Measurements from ENCODE around the gene FYB1. TPM values are rescaled to one million over a fixed set of nuclear protein-coding genes. Genes with fewer than 3 reads are reported as not detected.

The FYB1 gene
- total RNA-seq, 1 donor from 2014 or later: 31.3 TPM

- ATAC-seq: no peak
- intact Hi-C loops (cut with DNase I): no loop called here
- no peak for DNase-seq (ENCODE audit: low spot score)
Measured at GRCh38 chr5:39079147-39079546, 140.2 kb downstream of the FYB1 start.

- DNase-seq (ENCODE audit: low spot score): no peak
- no peak for ATAC-seq
- intact Hi-C loops (cut with DNase I): no loop called here
Measured at GRCh38 chr5:39076757-39077728, 142.3 kb downstream of the FYB1 start.

GRCh38 chr5:39076101-39076756 lies 143.1 kb downstream of the FYB1 start:
- DNase-seq (ENCODE audit: low spot score) (no peak), ATAC-seq (no peak)
- intact Hi-C loops (cut with DNase I): no loop called here

DNA sequence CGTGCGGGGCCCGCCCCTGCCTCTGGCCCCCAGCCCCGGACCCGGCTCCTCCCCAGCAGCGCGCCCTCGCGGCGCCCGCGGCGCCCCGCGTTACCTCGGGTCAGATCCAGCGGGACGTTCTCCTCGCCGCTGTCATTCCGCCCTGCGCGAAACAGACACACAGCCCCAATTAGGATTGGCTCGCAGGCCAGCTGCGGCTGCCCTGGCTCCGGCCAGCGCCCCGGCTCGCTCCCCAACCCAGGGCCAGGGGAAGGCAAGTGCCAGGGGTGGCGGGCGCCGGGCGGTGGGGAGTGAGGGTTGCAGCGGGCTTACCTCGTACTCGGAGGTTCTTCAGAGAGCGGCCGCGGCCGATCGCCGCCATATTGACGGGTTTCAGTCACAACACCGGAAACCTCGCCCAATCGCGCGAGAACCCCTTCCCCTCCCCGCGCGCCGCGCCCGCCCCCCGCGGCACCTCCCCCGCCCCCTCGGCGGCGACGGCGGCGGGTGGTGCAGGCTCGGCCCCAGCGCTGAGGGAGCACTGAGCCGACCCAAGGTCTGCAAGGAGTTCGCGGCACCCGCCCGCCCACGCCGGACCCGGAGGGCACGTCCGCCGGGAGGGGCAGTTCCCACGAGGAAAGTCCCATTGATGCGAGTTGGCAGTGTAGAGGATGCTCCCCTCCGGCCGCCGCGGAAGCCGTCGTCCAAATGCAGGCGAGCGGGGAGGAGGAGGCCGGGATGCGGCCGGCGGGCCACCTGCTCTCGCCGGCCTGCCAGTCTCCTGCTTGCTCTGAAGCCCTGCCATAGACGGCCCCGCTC lies 145.1 kb downstream of the FYB1 start, which contains the start of gene RICTOR:
Gene RICTOR, minus strand, starts transcription at position 383 of the 798 bp plus-strand sequence. Its CDS starts 22 bp downstream, at position 361.
- ATAC-seq (peak; percentile 94), DNase-seq (ENCODE audit: low spot score) (peak; percentile 95)
- intact Hi-C loops (cut with DNase I): no loop called here

GRCh38 chr5:39073767-39074016 lies 145.7 kb downstream of the FYB1 start:
- peak; percentile 60 for ATAC-seq
- peak; percentile 69 for DNase-seq (ENCODE audit: low spot score)
- intact Hi-C loops (cut with DNase I): no loop called here

- ATAC-seq (peak; percentile 35), DNase-seq (ENCODE audit: low spot score) (peak; percentile 63)
- intact Hi-C loops (cut with DNase I): no loop called here
Measured at GRCh38 chr5:39072925-39073766, 146.2 kb downstream of the FYB1 start.

- intact Hi-C loops (cut with DNase I): no loop called here
- ATAC-seq: no peak
Measured at GRCh38 chr5:39068099-39068498, 151.3 kb downstream of the FYB1 start.

GRCh38 chr5:39064450-39064849 lies 154.9 kb downstream of the FYB1 start:
- intact Hi-C loops (cut with DNase I): no loop called here
- DNase-seq (ENCODE audit: low spot score) (no peak), ATAC-seq (no peak)

More at GRCh38 chr5:39068099-39068498, 151.3 kb downstream of the FYB1 start:
- no peak for DNase-seq (ENCODE audit: low spot score)

GRCh38 chr5:39063037-39063436 lies 156.3 kb downstream of the FYB1 start:
- intact Hi-C loops (cut with DNase I): no loop called here
- DNase-seq (ENCODE audit: low spot score): no peak
- no peak for ATAC-seq

- DNase-seq (ENCODE audit: low spot score) (no peak), ATAC-seq (no peak)
- intact Hi-C loops (cut with DNase I): no loop called here
Measured at GRCh38 chr5:39062530-39062929, 156.8 kb downstream of the FYB1 start.

- ATAC-seq (no peak), DNase-seq (ENCODE audit: low spot score) (no peak)
- intact Hi-C loops (cut with DNase I): no loop called here
Measured at GRCh38 chr5:39062104-39062503, 157.3 kb downstream of the FYB1 start.

DNA sequence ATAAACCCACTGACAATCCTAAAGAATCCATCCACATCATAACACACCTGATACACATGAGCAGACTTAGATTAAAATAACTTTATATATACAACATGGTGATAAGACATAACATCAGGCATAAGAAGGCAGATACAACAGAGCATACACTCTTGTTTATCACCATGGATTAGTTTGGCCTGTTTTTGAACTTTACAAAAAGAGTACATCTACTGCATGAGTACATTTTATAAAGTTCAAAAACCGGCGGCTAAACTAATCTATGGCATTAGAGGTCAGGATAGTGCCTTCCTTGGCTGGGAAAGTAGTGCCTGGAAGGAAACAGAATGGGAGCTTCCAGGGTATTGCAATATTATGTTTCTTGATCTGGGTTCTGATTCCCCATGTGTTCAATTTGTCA lies 160.3 kb downstream of the FYB1 start:
- intact Hi-C loops (cut with DNase I): no loop called here
- peak; percentile 51 for ATAC-seq
- no peak for DNase-seq (ENCODE audit: low spot score)

GRCh38 chr5:39058178-39058921 lies 161.0 kb downstream of the FYB1 start:
- DNase-seq (ENCODE audit: low spot score) (no peak), ATAC-seq (no peak)
- intact Hi-C loops (cut with DNase I): no loop called here

- DNase-seq (ENCODE audit: low spot score) (no peak), ATAC-seq (no peak)
- intact Hi-C loops (cut with DNase I): no loop called here
Measured at GRCh38 chr5:39057734-39058133, 161.6 kb downstream of the FYB1 start.

- ATAC-seq: peak; percentile 82
- DNase-seq (ENCODE audit: low spot score): no peak
- intact Hi-C loops (cut with DNase I): no loop called here
Measured at GRCh38 chr5:39055768-39056398, 163.5 kb downstream of the FYB1 start.

Data from sciatic nerve (tissue), 2 donors.